Panc1 (cell line): ENCODE results near the gene INPP5A. TPM values are rescaled to one million over a fixed set of nuclear protein-coding genes. Genes with fewer than 3 reads are reported as not detected.

Experiments used
- ATAC-seq: fragments of 200-7000 bp; cut with Tn5 transposase; 2 replicates; pipeline ENCODE4 v1.9.1; 2020; ENCODE audit warnings: mild to moderate bottlenecking, moderate library complexity
- BruUV-seq: library from RNA; stranded (reverse); fragments of 400-500 nt; replicated peaks from 2 replicates; lab custom pipeline; 2021; lab: Mats Ljungman, UMichigan
- CTCF ChIA-PET: fragments of 300-600 bp; sonication (Branson Sonifier 250); formaldehyde crosslinking; loops from one replicate; lab custom pipeline; 2022; ENCODE audit warnings: antibody characterized with exemption; lab: Charles Lee
- POLR2A ChIA-PET: fragments of 300-600 bp; sonication (Branson Sonifier 250); formaldehyde crosslinking; loops from one replicate; lab custom pipeline; 2022; ENCODE audit warnings: antibody characterized with exemption; lab: Charles Lee
- DNase-seq: peaks from one replicate; pipeline ENCODE4 v3.0.0-alpha.2; 2010; ENCODE audit warnings: low read depth, low spot score
- H3K27ac ChIP-seq: 2 replicates; pipeline ENCODE4 v1.5.1; 2011; ENCODE audit warnings: mild to moderate bottlenecking, low read length, inconsistent platforms
- H3K27me3 ChIP-seq: fragments of 200-500 bp; sonication (Bioruptor generic); 2 replicates; pipeline ENCODE4 v1.6.0; 2014; ENCODE audit warnings: low read length, inconsistent platforms; ENCODE audit not compliant: control insufficient read depth, insufficient read depth
- H3K36me3 ChIP-seq: fragments of 200-500 bp; sonication (Bioruptor generic); 2 replicates; pipeline ENCODE4 v1.5.1; 2014; ENCODE audit warnings: inconsistent platforms, mild to moderate bottlenecking, low read length, moderate library complexity; ENCODE audit not compliant: control insufficient read depth, insufficient read depth
- H3K4me1 ChIP-seq: 2 replicates; pipeline ENCODE4 v1.5.1; 2011; ENCODE audit warnings: inconsistent platforms, mild to moderate bottlenecking, low read length, moderate library complexity; ENCODE audit not compliant: control insufficient read depth, insufficient read depth
- H3K4me3 ChIP-seq, 2 experiments: 2 replicates each; pipeline ENCODE4 v1.5.1; 2011 to 2012; ENCODE audit warnings: low read depth in 2 of 2, low read length in 2 of 2, mild to moderate bottlenecking in 2 of 2, inconsistent platforms in 1 of 2, moderate library complexity in 1 of 2
- H3K9me3 ChIP-seq: fragments of 200-500 bp; sonication (Bioruptor generic); 2 replicates; pipeline ENCODE4 v1.5.1; 2014; ENCODE audit warnings: low read depth, mild to moderate bottlenecking, inconsistent platforms, low read length, moderate library complexity; ENCODE audit not compliant: control insufficient read depth, insufficient read depth
- POLR2AphosphoS5 ChIP-seq: IDR thresholded peaks from 2 replicates; pipeline ENCODE4 v1.6.1; 2012; ENCODE audit warnings: mild to moderate bottlenecking, low read depth, low read length, moderate library complexity
- SIN3A ChIP-seq: IDR thresholded peaks from 2 replicates; pipeline ENCODE4 v1.6.1; 2012; ENCODE audit warnings: low read depth, mild to moderate bottlenecking, low read length, moderate library complexity, borderline replicate concordance; ENCODE audit not compliant: insufficient read depth
- TCF7L2 ChIP-seq: IDR thresholded peaks from 2 replicates; pipeline ENCODE4 v1.6.1; 2011; ENCODE audit warnings: mild to moderate bottlenecking, low read depth, low read length, inconsistent platforms
- in situ Hi-C: cut with HindIII; loops from 2 replicates; pipeline ENCODE4 v1.10.0; 2016; ENCODE audit warnings: low sequenced_read_pairs, low pct_unique_long_range_greater_than_20kb
- intact Hi-C: fragments of 100-400 bp; cut with micrococcal nuclease; formaldehyde crosslinking; loops from one replicate; pipeline ENCODE4 v1.10.0; 2022; ENCODE audit not compliant: unreplicated experiment
- total RNA-seq: library from RNA; stranded (reverse); gene quantifications from one replicate; pipeline ENCODE4 v1.2.1, GENCODE V29; 2021; ENCODE audit not compliant: unreplicated experiment
- TF ChIP-seq, protein P1 (sequence below), 2 experiments: IDR thresholded peaks; 2 replicates each; pipeline ENCODE4 v1.6.1; 2011 to 2012; ENCODE audit warnings: low read depth in 2 of 2, control low read depth in 1 of 2, low read length in 1 of 2, mild to moderate bottlenecking in 1 of 2, moderate library complexity in 1 of 2; ENCODE audit not compliant: insufficient read depth in 1 of 2
- TF ChIP-seq, protein P2 (sequence below): fragments of 450-650 bp; IDR thresholded peaks from 2 replicates; pipeline ENCODE4 v1.5.1; 2017; ENCODE audit warnings: mild to moderate bottlenecking

Gene INPP5A
- total RNA-seq, 1 experiment from 2014 or later = 60.0 TPM

DNA sequence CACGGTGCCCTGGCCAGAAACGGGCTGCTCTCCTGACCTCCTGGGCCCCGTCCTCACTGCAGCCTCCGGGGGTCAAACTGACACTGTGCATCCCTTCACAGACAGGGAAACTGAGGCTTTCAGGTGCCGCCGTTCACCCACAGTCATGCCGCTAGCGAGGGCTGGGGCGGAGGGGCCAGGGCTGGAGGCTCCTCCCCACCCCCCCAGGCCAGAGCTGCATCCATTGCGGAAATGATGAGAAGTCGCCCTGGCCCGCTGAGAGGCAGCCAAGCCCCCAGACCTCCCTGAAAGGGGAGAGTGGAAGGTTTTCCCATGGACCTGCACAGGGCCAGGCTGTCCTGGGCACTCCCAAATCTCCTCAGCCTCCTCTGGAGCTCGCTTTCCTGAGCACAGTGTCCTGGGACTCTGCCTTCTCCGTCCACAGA, 16.5 kb upstream of the INPP5A start:
- CTCF ChIA-PET = no interaction called here
- no TSS peak for BruUV-seq
- Histone ChIP-seq H3K27me3 (no peaks in the 10 kb centered on the region), H3K4me1 (peaks cover 47% of the 10 kb centered on the region), H3K9me3 (no peaks in the 10 kb centered on the region), H3K27ac (no peak overlapping the region; the same call in 1 of the 2 replicates), H3K4me3 (no peak overlapping the region), H3K36me3 (no peaks in the 10 kb centered on the region)
- no peak for DNase-seq
- intact Hi-C loops (no loop called here), in situ Hi-C loops (no loop called here)
- TF ChIP-seq TCF7L2 = no peak
- TF ChIP-seq POLR2AphosphoS5 = no peak
- no peak for TF ChIP-seq SIN3A
- TF ChIP-seq, protein P1, sequence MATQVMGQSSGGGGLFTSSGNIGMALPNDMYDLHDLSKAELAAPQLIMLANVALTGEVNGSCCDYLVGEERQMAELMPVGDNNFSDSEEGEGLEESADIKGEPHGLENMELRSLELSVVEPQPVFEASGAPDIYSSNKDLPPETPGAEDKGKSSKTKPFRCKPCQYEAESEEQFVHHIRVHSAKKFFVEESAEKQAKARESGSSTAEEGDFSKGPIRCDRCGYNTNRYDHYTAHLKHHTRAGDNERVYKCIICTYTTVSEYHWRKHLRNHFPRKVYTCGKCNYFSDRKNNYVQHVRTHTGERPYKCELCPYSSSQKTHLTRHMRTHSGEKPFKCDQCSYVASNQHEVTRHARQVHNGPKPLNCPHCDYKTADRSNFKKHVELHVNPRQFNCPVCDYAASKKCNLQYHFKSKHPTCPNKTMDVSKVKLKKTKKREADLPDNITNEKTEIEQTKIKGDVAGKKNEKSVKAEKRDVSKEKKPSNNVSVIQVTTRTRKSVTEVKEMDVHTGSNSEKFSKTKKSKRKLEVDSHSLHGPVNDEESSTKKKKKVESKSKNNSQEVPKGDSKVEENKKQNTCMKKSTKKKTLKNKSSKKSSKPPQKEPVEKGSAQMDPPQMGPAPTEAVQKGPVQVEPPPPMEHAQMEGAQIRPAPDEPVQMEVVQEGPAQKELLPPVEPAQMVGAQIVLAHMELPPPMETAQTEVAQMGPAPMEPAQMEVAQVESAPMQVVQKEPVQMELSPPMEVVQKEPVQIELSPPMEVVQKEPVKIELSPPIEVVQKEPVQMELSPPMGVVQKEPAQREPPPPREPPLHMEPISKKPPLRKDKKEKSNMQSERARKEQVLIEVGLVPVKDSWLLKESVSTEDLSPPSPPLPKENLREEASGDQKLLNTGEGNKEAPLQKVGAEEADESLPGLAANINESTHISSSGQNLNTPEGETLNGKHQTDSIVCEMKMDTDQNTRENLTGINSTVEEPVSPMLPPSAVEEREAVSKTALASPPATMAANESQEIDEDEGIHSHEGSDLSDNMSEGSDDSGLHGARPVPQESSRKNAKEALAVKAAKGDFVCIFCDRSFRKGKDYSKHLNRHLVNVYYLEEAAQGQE (IDR thresholded peaks at IDR 0.05; ENCODE audit: insufficient read depth in 1 of 2, low read depth in 2 of 2, low read length in 1 of 2) = no peak
- TF ChIP-seq, protein P2, sequence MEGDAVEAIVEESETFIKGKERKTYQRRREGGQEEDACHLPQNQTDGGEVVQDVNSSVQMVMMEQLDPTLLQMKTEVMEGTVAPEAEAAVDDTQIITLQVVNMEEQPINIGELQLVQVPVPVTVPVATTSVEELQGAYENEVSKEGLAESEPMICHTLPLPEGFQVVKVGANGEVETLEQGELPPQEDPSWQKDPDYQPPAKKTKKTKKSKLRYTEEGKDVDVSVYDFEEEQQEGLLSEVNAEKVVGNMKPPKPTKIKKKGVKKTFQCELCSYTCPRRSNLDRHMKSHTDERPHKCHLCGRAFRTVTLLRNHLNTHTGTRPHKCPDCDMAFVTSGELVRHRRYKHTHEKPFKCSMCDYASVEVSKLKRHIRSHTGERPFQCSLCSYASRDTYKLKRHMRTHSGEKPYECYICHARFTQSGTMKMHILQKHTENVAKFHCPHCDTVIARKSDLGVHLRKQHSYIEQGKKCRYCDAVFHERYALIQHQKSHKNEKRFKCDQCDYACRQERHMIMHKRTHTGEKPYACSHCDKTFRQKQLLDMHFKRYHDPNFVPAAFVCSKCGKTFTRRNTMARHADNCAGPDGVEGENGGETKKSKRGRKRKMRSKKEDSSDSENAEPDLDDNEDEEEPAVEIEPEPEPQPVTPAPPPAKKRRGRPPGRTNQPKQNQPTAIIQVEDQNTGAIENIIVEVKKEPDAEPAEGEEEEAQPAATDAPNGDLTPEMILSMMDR = no peak
- no peak for ATAC-seq
- POLR2A ChIA-PET = interaction anchor here (0.6 kb wide), 1 partner anchor 177 kb away, joined by 7 read pairs; no protein-coding TSS in a partner anchor

DNA sequence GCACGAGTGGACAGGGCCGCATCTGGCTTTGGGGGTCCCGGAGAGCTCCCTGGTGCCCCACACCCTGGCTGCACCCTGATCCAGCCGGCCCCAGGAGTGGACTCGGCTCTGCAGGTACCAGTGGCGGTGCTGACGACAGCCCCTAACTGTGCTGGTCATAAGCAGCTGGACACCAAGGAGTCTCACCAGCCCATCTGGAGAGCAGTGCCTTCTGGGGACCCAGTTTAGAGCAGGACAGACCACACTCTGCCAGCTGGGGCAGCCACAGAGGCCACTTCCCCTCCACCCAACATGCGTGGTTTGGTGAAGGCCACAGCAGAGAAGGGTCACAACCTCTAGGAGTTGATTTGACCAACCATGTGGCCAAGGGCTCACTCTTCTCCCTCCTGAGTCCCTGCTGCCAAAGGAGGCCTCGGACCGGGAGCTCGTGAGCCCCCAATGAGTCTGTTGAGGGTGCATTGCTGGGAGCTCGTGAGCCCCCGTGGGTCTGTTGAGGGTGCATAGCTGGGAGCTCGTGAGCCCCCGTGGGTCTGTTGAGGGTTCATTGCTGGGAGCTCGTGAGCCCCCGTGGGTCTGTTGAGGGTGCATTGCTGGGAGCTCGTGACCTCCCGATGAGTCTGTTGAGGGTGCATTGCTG, 16.0 kb upstream of the INPP5A start:
- ATAC-seq (no peak), DNase-seq (no peak)
- Histone ChIP-seq H3K9me3 (no peaks in the 10 kb centered on the region), H3K4me1 (peaks cover 42% of the 10 kb centered on the region), H3K27me3 (no peaks in the 10 kb centered on the region), H3K4me3 (no peak overlapping the region), H3K36me3 (no peaks in the 10 kb centered on the region), H3K27ac (no peak overlapping the region)
- POLR2A ChIA-PET = interaction anchor here (0.6 kb wide), 1 partner anchor 177 kb away, joined by 7 read pairs; no protein-coding TSS in a partner anchor
- CTCF ChIA-PET = no interaction called here
- no TSS peak for BruUV-seq
- intact Hi-C loops = no loop called here
- TF ChIP-seq, protein P1 (IDR thresholded peaks at IDR 0.05; ENCODE audit: insufficient read depth in 1 of 2, low read depth in 2 of 2, low read length in 1 of 2) = no peak
- TF ChIP-seq, protein P2 = no peak
- TF ChIP-seq TCF7L2 (no peak), POLR2AphosphoS5 (no peak), SIN3A (no peak)
- in situ Hi-C loops = no loop called here
